Inflammatory macrophage treated with lipopolysaccharide for 4 hours (primary cell): ENCODE results near the gene CCDC78.
A peak's percentile ranks its signal among the peaks of the same experiment; 100 is the strongest.

Experiments
- DNase-seq: peaks from one replicate; pipeline ENCODE4 v3.0.0-alpha.2; 2020

Gene CCDC78

GRCh38 chr16:726438-727290, at the start of gene CCDC78, which contains the start of gene HAGHL:
Gene CCDC78 (minus strand): TSS chr16:726443. CDS start chr16:726367, 76 bp downstream.
Gene HAGHL (plus strand): TSS chr16:727106. CDS start chr16:727510, 404 bp downstream.
- peak; percentile 19 for DNase-seq

- no peak for DNase-seq
Observed at GRCh38 chr16:775236-775796, 49.1 kb upstream of the CCDC78 start.

DNA sequence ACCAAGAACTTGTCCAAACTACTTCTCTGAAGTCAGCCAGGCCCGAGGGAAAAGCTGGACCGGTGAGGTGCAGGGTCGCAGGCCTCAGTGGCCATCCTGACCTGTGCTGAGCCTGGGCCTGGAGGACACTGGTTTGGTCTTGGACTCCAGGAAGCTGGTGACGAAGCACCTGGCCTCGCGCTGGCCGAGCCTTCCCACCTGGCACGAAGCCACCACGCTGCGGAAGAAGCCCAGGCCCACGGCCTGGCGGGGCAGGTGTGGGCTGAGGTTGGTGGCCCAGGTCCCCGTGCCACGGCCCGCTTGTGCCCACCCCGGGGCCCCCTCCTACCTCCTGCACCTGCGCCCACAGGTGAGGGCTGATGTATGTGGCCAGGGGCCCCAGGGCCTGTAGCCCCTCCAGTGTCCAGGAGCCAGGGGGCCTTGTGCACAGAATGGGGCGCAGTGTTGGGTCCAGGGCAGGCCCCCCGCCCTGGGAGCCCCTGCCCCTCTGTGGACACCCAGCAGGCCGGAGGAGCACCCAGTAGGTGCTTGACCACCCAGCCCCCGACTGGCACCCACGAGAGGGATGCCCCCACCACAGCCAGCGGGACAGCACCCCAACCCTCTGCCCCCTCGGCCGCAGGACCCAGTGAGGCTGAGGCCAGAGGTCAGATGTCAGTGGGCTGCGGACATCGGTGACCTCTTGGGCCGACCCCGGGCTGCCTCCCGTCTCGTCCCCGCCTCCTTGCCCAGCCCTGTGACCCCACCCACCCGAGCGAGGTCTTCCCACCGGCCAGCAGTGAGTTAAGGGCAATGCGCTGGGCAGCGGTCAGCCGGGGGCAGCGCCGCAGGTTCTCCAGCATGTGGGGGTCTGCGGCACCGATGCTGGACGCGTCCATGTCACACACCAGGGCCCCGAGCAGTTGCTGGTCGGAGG, 48.1 kb upstream of the CCDC78 start:
- no peak for DNase-seq

DNA sequence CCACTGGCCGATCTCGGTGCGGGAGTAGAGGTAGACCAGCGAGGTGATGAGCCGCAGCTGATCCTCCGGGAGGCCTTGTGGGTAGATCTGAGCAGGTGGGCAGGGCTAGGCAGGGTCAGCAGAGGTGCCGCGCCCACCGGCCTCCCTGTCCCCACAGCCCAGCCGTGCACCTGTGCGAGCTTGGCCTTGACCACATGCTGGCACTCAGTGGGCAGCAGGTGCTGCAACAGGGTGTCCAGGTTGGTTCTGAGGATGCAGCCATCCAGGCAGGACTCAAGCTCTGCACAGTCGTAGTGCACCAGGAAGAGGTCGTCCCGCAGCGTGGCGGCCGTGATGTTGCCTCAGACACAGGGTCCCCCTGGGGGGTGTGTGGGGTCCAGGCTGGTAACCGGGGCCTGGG, 46.7 kb upstream of the CCDC78 start:
- DNase-seq, result no peak

GRCh38 chr16:770411-770810, 44.2 kb upstream of the CCDC78 start:
- no peak for DNase-seq

DNA sequence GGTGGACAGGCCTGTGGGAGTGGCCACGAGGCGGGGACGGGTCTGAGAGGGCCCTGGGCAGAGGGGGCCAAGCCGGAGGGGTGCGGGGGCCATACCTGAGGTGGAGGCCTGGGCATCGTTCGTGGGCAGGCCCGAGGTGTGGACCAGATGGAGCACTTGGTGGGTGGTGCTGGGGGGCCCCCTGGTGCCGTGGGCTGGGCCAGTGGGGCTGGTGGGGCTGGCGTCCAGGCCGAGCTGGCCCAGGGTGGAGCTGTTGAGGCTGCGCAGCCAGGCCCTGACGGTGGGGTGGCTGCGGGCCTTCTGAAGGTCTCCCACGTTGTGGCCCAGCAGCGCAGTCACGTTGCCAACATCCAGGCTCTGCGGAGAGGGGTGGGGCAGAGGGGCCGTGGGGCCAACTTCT, 43.7 kb upstream of the CCDC78 start:
- no peak for DNase-seq

DNA sequence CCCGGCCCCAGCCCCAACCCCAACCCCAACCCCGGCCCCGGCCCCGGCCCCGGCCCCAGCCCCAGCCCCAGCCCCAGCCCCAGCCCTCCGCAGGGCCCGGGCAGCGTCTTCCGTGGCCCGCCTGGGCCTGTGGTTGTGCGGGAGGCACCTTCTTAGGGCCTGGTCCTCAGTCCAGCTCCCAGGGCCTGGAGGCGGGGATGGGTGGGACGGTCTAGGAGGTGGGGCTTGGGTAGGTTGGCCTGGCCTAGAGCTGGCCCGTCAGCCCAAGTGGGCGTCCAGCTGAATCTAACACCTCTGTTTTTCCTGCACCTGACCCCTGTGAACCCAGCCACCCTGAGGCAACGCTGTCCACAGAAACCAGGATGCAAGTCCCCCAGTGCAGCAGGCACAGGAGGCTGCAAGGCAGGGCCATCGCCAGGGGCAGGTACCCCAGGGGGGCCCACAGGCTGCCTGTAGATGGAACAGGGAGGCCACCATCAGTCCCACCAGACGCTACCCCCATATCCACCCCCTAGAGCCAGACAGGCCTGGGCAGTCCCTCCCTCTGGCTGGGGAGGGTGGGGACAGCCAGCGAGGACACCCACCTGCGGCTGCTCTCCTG, 43.0 kb upstream of the CCDC78 start:
- no peak for DNase-seq

DNA sequence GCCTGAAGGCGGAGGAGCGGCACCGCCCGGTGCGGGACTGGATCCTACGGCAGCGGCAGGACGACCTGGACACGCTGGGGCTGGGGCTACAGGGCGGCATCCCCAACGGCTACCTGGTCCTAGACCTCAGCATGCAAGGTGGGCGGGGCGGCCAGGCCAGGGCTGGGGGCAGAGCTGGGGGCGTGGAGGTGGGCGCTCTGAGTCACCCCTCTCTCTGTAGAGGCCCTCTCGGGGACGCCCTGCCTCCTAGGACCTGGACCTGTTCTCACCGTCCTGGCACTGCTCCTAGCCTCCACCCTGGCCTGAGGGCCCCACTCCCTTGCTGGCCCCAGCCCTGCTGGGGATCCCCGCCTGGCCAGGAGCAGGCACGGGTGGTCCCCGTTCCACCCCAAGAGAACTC, 42.2 kb upstream of the CCDC78 start:
- no peak for DNase-seq

DNA sequence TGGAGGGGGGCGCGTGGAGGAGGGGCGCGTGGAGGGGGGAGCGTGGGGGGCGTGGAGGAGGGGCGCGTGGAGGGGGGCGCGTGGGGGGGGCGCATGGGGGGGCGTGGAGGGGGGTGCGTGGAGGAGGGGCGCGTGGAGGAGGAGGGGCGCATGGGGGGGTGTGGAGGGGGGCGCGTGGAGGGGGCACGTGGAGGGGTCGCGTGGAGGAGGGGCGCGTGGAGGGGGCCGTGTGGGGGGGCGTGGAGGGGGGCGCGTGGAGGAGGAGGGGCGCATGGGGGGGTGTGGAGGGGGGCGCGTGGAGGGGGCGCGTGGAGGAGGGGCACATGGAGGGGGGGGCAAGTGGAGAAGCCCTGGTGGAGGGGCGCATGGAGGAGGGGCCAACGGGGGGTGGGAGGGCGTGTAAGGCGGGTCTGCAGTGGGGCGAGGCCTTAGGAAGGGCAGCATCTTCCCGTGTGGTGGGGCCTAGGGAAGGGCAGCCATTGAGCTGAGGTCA, 41.5 kb upstream of the CCDC78 start:
- DNase-seq, result no peak

DNA sequence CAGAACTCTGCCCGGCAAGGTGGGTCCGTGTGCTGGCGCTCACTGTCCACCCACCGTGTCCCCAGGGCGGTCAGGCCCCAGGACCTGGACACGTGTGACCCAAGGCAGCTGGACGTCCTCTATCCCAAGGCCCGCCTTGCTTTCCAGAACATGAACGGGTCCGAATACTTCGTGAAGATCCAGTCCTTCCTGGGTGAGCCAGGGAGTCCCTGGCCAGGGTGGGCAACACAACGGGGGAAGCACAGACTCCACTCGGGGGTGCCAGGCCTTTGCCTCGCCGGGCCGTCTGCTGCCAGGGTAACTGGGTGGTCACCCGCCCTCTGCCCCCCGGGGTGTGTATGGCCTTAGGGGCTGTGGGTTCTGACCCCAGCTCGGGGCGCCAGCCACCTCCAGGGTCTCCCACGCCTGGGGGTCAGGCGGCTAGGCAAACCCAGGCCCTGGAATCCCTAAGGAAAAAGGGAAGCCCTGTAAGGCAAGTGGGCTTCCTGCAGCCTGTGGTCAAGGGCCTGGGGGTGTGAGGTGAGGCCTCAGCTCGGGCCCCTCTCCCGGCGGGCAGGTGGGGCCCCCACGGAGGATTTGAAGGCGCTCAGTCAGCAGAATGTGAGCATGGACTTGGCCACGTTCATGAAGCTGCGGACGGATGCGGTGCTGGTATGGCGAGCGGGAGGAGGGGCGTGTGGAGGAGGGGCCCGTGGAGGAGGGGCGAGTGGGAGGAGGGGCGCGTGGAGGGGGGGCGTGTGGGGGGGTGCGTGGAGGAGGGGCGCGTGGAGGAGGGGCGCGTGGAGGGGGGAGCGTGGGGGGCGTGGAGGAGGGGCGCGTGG, 40.8 kb upstream of the CCDC78 start:
- no peak for DNase-seq

GRCh38 chr16:766008-766819, 40.0 kb upstream of the CCDC78 start:
- no peak for DNase-seq

GRCh38 chr16:765488-765865, 39.2 kb upstream of the CCDC78 start:
- DNase-seq, result no peak

GRCh38 chr16:764848-765487, 38.7 kb upstream of the CCDC78 start:
- no peak for DNase-seq

DNA sequence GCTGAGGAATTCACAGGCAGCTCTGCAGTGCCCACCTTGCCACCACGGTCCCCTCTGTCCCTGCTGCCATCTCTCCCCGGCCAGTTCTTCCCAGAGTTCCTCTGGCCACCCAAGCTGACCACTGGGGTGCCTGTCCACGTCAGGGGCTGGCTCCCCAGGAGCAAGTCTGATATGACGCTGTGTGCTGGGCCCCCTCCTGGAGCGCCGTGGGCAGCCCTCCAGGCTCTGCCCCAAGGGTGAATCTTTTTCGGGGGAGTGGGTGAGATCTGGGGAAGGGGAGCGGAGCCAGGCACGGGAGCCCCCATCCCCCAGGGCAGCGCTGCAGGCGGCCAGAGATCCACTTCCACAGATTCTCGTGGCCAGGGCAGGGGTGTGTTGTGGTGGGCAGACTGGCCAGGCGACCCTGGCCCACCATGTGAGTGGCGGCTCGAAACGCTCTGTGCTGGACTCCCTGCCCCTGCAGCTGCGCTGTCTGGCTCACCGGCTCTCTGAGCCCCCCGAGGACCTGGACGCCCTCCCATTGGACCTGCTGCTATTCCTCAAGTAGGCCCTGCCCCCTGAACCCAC, 38.0 kb upstream of the CCDC78 start:
- no peak for DNase-seq

DNA sequence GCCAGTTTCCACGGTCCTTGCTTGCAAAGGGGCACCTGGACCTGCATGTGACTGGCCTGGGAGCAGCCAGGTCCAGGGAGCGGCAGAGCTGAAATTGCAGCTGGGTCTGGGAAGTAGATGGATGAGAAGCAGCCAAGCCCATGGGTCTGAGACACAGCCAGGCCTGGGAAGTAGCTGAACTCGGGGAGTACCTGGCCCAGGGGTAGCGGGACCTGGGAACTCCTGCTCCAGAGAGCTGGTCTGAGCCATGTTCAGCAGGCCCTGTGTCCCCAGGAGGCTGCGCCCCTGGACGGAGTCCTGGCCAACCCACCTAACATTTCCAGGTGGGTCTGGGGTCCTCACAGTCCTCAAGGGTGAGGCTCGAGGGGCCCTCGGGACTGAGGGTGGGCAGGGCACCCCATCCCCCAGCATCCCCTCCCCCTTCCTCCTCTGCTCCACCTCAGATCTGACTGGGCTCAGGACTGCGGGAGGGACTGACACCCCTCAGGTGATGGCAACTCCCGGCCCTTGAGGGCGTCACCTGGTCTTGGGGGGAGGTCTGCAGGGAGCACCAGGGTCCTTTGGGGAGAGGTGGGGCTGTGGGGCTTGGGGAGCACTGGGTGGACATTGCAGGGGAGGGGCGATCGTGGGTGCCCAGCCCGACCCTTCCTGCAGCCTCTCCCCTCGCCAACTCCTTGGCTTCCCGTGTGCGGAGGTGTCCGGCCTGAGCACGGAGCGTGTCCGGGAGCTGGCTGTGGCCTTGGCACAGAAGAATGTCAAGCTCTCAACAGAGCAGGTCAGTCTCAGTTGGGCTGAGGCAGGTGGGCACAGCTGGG, 37.3 kb upstream of the CCDC78 start:
- no peak for DNase-seq

- DNase-seq, result no peak
Observed at GRCh38 chr16:762595-763268, 36.5 kb upstream of the CCDC78 start.

DNA sequence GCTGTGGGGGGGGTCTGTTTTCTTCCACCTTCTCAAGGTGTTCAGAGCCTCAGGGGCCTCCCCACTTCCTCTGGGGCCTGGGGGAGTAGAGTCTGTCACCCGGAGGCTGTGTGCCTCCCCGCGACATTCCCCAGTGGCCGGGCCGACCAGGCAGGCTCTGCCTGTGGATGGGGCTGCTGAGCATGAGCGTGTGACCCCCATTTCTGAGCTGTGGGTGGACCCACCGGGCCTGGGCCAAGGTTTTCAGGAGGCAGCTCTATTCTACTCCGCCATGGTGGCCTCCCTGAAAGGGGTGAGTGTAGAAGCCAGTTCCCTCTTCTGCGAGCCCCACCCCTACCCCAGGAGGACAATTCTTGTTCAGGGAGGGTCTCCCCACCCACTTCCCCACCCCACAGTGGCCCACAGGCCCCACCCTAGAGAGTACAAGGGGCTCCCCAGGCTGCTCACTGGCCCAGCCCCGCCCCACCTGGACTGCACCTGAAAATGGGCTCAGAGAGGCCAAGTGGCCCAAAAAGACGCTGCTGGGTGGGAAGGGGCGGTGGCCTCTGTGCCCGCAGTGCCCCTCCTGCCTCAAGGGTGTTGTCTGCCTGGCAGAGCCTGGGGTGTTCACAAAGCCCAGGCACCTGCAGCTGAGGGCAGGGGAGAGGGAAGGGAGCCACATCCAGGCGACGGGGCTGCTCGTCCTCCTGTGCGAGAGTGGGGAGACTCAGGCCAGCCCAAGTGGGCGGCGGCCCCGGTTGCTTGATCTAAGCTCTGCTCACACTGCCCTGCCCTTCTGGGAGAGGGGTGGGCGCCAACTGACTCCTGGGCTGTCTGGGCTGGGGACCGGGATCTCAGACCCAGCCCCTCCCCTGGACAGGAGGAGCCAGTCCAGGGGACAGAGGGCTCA, 35.6 kb upstream of the CCDC78 start:
- no peak for DNase-seq
